HL-60 (cell line): ENCODE data around the gene HPCAL1.

Source experiments
- GABPA ChIP-seq: IDR thresholded peaks from 2 replicates; pipeline ENCODE4 v1.6.1; 2012; ENCODE audit warnings: low read depth
- POLR2AphosphoS5 ChIP-seq: IDR thresholded peaks from 2 replicates; pipeline ENCODE4 v1.6.1; 2012; ENCODE audit warnings: low read depth
- TF ChIP-seq, protein P1 (sequence below): IDR thresholded peaks from one replicate; pipeline ENCODE4 v1.5.1; 2011; ENCODE audit warnings: low read length, control low read depth, inconsistent platforms; ENCODE audit not compliant: insufficient read depth

DNA sequence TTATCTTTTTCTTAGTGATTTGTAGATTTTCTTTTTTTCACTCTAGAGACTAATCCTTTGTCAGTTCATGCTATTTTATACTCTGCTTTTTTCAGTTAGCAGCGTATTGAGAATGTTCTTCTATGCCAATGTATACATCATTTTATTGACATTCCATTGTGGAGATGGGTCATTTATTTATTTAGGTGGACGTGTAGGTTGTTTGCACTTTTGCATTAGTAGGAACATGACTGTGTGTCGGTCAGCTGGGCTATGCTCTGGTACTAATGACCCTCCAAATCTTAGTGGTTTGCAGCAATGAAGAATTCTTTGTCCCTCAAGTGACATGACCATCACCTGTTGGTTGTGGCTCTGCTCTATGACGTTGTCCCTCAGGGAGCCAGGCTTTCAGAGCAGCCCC is 33.6 kb downstream of the HPCAL1 start:
- no peak for TF ChIP-seq GABPA
- TF ChIP-seq, protein P1, sequence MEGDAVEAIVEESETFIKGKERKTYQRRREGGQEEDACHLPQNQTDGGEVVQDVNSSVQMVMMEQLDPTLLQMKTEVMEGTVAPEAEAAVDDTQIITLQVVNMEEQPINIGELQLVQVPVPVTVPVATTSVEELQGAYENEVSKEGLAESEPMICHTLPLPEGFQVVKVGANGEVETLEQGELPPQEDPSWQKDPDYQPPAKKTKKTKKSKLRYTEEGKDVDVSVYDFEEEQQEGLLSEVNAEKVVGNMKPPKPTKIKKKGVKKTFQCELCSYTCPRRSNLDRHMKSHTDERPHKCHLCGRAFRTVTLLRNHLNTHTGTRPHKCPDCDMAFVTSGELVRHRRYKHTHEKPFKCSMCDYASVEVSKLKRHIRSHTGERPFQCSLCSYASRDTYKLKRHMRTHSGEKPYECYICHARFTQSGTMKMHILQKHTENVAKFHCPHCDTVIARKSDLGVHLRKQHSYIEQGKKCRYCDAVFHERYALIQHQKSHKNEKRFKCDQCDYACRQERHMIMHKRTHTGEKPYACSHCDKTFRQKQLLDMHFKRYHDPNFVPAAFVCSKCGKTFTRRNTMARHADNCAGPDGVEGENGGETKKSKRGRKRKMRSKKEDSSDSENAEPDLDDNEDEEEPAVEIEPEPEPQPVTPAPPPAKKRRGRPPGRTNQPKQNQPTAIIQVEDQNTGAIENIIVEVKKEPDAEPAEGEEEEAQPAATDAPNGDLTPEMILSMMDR, result no peak
- TF ChIP-seq POLR2AphosphoS5, result no peak
